SU-DHL-6 (cell line): Measurements from ENCODE around the gene GALNT15.

Source experiments
- H2AFZ ChIP-seq: fragments of 200-600 bp; sonication (generic); 2 replicates; pipeline ENCODE4 v1.6.1; 2014; ENCODE audit warnings: low read depth, mild to moderate bottlenecking, moderate library complexity, mixed read lengths, antibody characterized with exemption, low read length; ENCODE audit not compliant: severe bottlenecking
- H3F3A ChIP-seq: fragments of 200-600 bp; shearing (Covaris generic); 2 replicates; pipeline ENCODE4 v1.6.0; 2016; ENCODE audit warnings: antibody characterized with exemption, mild to moderate bottlenecking; ENCODE audit not compliant: insufficient read depth
- H3K27ac ChIP-seq: fragments of 200-600 bp; sonication (generic); 2 replicates; pipeline ENCODE4 v1.5.1; 2016; ENCODE audit warnings: low read depth, mild to moderate bottlenecking, low read length, moderate library complexity, mixed read lengths
- H3K27me3 ChIP-seq: fragments of 200-600 bp; sonication (generic), shearing (Covaris generic); 2 replicates; pipeline ENCODE4 v1.6.0; 2014; ENCODE audit warnings: mild to moderate bottlenecking, low read length
- H3K36me3 ChIP-seq: fragments of 200-600 bp; sonication (generic); 2 replicates; pipeline ENCODE4 v1.6.1; 2014; ENCODE audit warnings: mild to moderate bottlenecking, low read length, mixed read lengths
- H3K4me2 ChIP-seq: fragments of 300-600, 200-600 bp; shearing (Covaris generic), sonication (generic); 2 replicates; pipeline ENCODE4 v1.6.0; 2014; ENCODE audit warnings: low read length, low read depth, mild to moderate bottlenecking; ENCODE audit not compliant: poor library complexity, severe bottlenecking
- H3K4me3 ChIP-seq: fragments of 200-600 bp; sonication (generic); 2 replicates; pipeline ENCODE4 v1.5.1; 2014; ENCODE audit warnings: antibody characterized with exemption, low read length, mild to moderate bottlenecking, mixed read lengths; ENCODE audit not compliant: insufficient read depth, poor library complexity, severe bottlenecking
- H3K79me2 ChIP-seq: fragments of 200-600 bp; sonication (generic); 2 replicates; pipeline ENCODE4 v1.6.1; 2014; ENCODE audit warnings: mild to moderate bottlenecking, low read length, moderate library complexity; ENCODE audit not compliant: insufficient read depth
- H3K9ac ChIP-seq: fragments of 200-600 bp; sonication (generic); 2 replicates; pipeline ENCODE4 v1.7.0; 2014; ENCODE audit warnings: mild to moderate bottlenecking, low read length
- H3K9me2 ChIP-seq: fragments of 200-600 bp; sonication (generic); replicated peaks from 2 replicates; pipeline ENCODE4 v1.6.1; 2014; ENCODE audit warnings: low read length; ENCODE audit not compliant: insufficient read depth
- H3K9me3 ChIP-seq: fragments of 200-600 bp; sonication (generic); 2 replicates; pipeline ENCODE4 v1.6.1; 2014; ENCODE audit warnings: low read length, mixed read lengths; ENCODE audit not compliant: insufficient read depth
- H4K20me1 ChIP-seq: fragments of 200-600 bp; sonication (generic); 2 replicates; pipeline ENCODE4 v1.6.1; 2014; ENCODE audit warnings: low read depth, mild to moderate bottlenecking, antibody characterized with exemption, low read length, moderate library complexity, mixed read lengths
- EZH2phosphoT487 ChIP-seq: fragments of 200-600 bp; sonication (generic), shearing (Covaris generic); conservative IDR thresholded peaks from 2 replicates; pipeline ENCODE4 v1.6.1; 2018; ENCODE audit warnings: mild to moderate bottlenecking, antibody characterized with exemption, low read length, moderate library complexity, mixed read lengths
- TF ChIP-seq, protein P1 (sequence below): fragments of 200-600 bp; sonication (generic); IDR thresholded peaks from one replicate; pipeline ENCODE4 v1.5.1; 2017; ENCODE audit warnings: antibody characterized with exemption, mild to moderate bottlenecking, low read length, moderate library complexity; ENCODE audit not compliant: insufficient read depth, poor library complexity, severe bottlenecking

The GALNT15 gene

DNA sequence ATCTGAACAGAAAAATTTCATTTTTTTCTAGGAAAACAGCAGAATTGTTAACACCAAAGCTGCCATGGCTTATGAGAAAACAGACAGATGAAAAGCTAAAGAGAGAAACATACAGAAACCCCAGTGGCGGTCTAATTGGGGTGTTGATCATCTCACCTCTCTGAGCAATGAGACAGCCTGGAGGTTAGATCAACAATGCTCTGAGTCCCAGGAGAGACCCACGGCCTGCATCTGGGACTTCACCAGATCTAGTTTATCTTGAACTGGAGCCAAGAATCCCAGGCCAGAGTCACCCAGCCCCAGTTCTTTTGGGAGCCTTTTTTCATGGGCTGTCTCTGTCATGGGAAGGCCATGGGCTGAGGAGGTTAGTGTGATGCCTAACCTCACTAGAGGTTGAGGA, 3.5 kb upstream of the GALNT15 start:
- Histone ChIP-seq H3K9me2 (no peaks in the 10 kb centered on the region), H4K20me1 (no peaks in the 10 kb centered on the region), H3K9me3 (no peaks in the 10 kb centered on the region), H3F3A (no peaks in the 10 kb centered on the region), H3K4me3 (no peak overlapping the region), H3K79me2 (no peaks in the 10 kb centered on the region), H3K9ac (no peak overlapping the region), H3K4me2 (no peak overlapping the region), H3K36me3 (no peaks in the 10 kb centered on the region), H3K27ac (no peak overlapping the region), H3K27me3 (no peaks in the 10 kb centered on the region), H2AFZ (no peak overlapping the region)
- TF ChIP-seq, protein P1, sequence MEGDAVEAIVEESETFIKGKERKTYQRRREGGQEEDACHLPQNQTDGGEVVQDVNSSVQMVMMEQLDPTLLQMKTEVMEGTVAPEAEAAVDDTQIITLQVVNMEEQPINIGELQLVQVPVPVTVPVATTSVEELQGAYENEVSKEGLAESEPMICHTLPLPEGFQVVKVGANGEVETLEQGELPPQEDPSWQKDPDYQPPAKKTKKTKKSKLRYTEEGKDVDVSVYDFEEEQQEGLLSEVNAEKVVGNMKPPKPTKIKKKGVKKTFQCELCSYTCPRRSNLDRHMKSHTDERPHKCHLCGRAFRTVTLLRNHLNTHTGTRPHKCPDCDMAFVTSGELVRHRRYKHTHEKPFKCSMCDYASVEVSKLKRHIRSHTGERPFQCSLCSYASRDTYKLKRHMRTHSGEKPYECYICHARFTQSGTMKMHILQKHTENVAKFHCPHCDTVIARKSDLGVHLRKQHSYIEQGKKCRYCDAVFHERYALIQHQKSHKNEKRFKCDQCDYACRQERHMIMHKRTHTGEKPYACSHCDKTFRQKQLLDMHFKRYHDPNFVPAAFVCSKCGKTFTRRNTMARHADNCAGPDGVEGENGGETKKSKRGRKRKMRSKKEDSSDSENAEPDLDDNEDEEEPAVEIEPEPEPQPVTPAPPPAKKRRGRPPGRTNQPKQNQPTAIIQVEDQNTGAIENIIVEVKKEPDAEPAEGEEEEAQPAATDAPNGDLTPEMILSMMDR, result no peak
- no peak for TF ChIP-seq EZH2phosphoT487

DNA sequence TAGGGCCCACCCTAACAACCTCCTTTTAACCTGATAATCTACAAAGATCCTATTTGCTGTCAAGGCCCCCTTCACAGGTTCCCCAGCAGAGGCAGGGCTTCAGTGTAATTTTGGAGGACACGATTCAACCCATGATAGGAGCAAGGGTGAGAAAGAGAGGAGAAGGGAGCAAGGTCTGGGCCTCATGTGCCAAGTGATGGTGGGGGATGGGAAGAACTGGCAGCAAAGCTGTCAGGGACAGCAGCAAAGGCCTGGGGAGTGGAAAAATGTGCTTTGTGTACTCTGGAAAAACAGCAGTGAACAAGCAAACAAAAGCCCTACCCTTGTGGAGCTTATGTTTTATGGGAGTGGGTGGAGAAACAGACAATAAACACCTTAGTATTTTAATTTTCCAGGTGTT, 2.7 kb upstream of the GALNT15 start:
- Histone ChIP-seq H2AFZ (no peak overlapping the region), H3K27me3 (no peaks in the 10 kb centered on the region), H3K79me2 (no peaks in the 10 kb centered on the region), H3K9ac (no peak overlapping the region), H3K9me2 (no peaks in the 10 kb centered on the region), H3K36me3 (no peaks in the 10 kb centered on the region), H3F3A (no peaks in the 10 kb centered on the region), H3K9me3 (no peaks in the 10 kb centered on the region), H4K20me1 (no peaks in the 10 kb centered on the region), H3K4me2 (no peak overlapping the region), H3K4me3 (no peak overlapping the region), H3K27ac (no peak overlapping the region)
- TF ChIP-seq, protein P1, result no peak
- no peak for TF ChIP-seq EZH2phosphoT487

DNA sequence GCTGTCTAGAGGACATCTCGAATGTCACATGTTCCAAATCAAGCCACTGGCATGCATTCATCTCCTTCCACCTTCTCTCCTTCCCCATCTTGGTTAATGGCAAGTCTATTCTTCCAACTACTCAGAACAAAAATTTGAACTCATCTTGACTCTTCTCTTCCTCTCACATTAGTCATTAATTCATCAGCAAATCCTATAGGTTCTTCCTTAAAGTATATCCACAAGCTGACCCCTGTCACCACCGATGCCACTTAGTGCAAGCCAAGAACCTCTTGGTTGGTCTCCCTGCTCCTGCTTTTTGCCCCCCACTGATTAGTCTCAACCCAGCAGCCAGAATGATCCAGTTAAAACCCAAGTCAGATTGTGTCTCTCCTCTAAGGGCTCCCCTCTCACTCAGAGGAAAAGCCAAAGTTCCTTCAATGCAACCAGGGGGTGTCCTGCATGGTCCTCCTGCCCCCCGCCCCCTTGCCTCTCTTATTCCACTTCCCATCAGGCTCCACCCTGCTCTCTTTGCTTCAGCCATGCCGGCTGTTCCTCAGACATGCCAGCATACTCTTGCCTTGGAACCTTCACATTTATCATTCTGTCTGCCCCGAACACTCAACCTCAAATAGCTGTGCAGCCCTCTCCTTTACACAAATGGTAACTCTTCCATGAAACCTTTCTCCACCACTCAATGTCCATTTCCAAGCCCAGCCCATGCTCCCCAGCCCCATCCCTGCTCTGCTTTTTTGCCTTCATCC, 1.0 kb upstream of the GALNT15 start:
- no peaks in the 10 kb centered on the region for H3K9me2 ChIP-seq
- TF ChIP-seq EZH2phosphoT487, result no peak
- TF ChIP-seq, protein P1, result no peak
- H3K4me3 ChIP-seq, result no peak overlapping the region
- no peaks in the 10 kb centered on the region for H3F3A ChIP-seq
- H4K20me1 ChIP-seq, result no peaks in the 10 kb centered on the region
- H3K79me2 ChIP-seq, result no peaks in the 10 kb centered on the region
- no peaks in the 10 kb centered on the region for H3K36me3 ChIP-seq
- H3K4me2 ChIP-seq, result no peak overlapping the region
- H3K27me3 ChIP-seq, result no peaks in the 10 kb centered on the region
- no peak overlapping the region for H3K9ac ChIP-seq
- H3K27ac ChIP-seq, result no peak overlapping the region
- no peaks in the 10 kb centered on the region for H3K9me3 ChIP-seq
- H2AFZ ChIP-seq, result no peak overlapping the region
